ENCODE measurements around the gene TGFB1I1. TPM values are rescaled to one million over a fixed set of nuclear protein-coding genes. Genes with fewer than 3 reads are reported as not detected.

Gene TGFB1I1
- 21.4 and 28.8 TPM in 2 replicates for total RNA-seq

DNA sequence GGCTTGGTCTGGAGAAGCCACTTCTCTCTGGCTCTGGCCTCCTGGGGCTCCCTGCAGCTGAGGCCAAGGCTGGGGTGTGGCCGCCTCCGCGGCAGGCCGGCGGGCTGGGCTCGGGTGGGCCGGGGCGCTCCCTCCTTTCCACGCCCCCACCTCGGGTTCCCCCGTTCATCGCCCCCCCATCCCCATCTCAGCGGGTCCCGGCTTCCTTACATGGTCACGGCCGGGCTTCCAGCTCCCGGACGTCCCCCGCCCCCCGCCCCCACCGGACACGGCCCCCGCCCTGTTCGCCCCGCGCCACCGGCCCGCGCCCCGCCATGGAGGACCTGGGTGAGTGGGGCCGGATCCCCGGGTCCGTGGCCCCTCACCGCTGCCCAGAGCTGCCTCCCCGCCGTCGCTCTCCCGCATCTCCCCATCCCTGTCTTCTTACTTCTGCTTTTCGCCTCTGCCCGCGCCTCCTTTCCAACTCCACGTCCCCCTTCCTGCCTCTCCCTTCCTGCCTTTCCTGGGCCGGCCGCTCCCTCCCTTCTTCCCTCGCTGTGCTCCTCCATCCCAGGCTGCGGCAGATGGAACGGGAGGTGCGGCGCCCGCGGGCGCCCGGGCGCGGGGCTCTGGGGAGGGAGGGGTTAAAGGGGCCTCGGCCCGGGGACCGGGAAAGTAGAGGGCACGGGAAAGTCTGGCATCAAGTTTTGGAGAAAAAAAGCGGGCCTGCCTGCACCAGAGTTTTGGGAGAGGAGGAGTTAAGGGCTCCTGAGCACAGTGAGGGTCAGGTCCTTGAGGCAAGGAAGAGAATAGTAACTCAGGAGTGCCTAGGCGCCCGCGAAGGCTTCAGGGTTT is at the start of gene TGFB1I1:
Gene TGFB1I1 (plus strand): TSS at position 278 of the 834 bp plus-strand sequence. CDS start 37 bp downstream, at position 315.

DNA sequence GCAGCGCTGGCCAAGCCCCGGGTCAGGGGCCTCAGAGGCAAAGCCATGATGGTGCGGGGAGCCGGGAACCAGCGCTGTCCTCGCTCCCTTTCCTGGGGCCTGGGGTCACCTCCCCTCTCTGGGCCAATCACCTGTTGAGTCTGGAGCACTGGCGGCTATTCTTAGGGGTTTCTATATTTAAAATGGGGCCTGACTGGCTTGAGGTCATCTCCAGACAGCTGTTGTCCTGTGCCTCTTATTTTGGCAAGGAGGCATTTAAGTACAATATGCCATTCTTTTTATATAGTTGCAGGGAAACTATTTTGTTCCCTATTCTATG is 43.7 kb upstream of the TGFB1I1 start, which contains the start of gene COX6A2:
Gene COX6A2 (minus strand): TSS at position 82 of the 319 bp plus-strand sequence. CDS start 35 bp downstream, at position 47.

DNA sequence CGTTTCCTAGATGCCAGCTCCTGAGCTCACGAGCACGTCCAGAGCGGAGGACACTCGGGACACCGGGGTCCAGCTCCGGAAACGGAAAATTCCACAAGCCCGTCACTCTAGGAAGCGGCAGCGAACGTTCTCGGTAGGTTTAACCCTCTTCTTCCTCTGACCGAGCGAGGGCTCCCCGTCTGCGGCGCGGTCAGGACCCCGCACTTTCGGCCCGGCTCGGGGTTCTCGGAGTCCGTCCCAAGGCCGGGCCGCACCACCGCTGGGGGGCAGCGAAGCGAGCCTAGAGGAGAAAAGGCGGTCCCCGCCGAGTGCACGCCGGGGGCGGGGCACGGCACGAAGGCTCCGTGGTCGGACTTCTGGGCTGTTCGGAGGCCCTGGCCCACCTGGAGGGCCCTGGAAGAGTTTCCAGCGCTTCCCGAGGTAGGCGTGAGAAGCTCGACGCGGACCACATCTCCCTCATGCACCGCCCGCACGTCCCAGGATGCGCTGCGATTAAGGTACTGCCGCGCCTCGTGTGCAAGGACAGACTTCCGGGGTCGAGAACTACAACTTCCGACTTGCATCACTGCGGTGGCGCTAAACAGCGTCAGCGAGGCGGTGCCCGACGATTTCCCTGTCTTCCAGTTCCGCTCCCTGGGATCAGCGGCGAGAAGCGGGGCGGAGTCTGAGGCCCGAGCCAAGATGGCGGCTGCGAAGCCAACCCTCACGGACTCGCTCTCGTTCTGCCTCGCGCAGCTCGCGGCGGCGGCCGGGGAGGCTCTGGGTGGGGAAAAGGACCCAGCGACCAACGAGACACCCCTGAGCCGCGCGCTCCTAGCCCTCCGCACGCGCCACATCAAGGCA is 12.9 kb upstream of the TGFB1I1 start, which contains the start of gene ARMC5:
Gene ARMC5 (plus strand): TSS at position 658 of the 843 bp plus-strand sequence. CDS start 24 bp downstream, at position 682.

DNA sequence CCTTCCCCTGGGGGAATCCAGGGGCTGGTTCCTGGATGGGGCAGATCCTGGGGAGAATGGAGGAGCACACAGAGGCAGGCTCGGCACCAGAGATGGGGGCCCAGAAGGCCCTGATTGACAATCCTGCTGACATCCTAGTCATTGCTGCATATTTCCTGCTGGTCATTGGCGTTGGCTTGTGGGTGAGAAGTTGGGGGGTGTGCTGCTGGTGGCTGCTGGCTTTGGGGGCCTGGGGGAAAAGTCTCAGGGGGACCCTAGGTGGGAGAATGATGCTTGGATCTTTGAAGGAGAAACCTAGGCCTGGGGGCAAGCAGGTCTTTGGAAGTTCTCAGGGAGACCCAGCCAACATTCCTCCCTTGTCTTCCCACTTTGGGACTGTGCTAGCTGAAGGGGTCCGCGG is 11.1 kb downstream of the TGFB1I1 start, which contains the start of gene SLC5A2:
Gene SLC5A2 (plus strand): TSS at position 43 of the 400 bp plus-strand sequence. CDS start 14 bp downstream, at position 57.

DNA sequence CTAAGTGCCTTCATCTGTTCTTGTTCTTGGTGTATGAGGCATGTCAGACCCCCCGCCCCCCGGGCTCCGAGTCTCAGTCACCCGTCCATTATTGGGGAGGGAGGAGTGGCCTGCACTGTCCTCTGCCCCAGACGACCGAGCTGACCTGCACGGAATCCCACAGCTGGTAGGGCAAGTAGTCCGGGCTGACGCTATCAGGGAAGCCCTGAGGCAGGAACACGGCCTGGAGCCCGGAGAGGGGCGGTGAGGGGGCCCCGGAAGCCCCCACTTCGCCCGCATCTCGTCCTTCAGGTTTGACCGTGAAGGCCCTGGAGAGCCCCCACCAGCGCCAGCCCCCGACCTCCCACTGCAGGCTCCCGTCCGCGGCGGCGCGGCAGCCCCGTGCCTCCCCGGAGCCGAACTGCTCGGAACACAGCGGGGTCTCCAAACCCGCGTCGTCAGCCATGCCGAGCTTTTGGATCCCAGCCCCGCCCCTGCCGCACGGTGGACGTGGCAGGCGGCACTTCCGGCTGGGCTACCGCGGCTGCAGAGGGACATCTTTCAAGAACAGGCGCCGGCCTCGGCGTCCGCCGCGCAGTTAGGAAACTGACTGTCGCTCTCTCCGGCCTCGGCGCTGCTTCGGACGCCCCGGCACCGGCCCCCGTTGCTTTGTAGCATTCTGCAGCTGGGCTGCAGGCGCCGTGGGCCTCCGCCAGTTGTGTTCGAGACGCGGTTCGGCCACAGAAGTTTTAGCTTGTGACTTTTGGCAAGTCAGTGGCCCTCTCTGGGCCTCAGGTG is 36.2 kb downstream of the TGFB1I1 start, which contains the start of gene RUSF1:
Gene RUSF1 (minus strand): TSS at position 463 of the 777 bp plus-strand sequence. CDS start 18 bp downstream, at position 445.

Other genes with a start within 250 kb of the TGFB1I1 start
- gene ITGAM, start 212.2 kb upstream of the TGFB1I1 start, total RNA-seq, result under 0.01 TPM in 1 of 2 replicates, not detected in the other
- gene ITGAX, start 117.0 kb upstream of the TGFB1I1 start, total RNA-seq, result under 0.01 and 0.28 TPM in 2 replicates
- gene ITGAD, start 78.8 kb upstream of the TGFB1I1 start, total RNA-seq, result not detected in 2 replicates
- gene COX6A2, start 43.8 kb upstream of the TGFB1I1 start, total RNA-seq, result not detected in 2 replicates
- gene ZNF843, start 29.4 kb upstream of the TGFB1I1 start, total RNA-seq, result 0.38 and 0.56 TPM in 2 replicates
- gene ARMC5, start 12.7 kb upstream of the TGFB1I1 start, total RNA-seq, result 5.1 and 8.4 TPM in 2 replicates
- gene SLC5A2, start 11.0 kb downstream of the TGFB1I1 start, total RNA-seq, result under 0.01 and 0.19 TPM in 2 replicates
- gene RUSF1, start 36.2 kb downstream of the TGFB1I1 start, total RNA-seq, result 47.0 and 55.0 TPM in 2 replicates
- not detected in 2 replicates for gene AHSP, start 55.7 kb downstream of the TGFB1I1 start, total RNA-seq

All from regular cardiac myocyte (primary cell).